Nephron (organoid): Measurements from ENCODE around the gene ANKEF1.
"Not testable (repeated sequence)": the region's sequence is repeated elsewhere in the genome, so short reads cannot be mapped to it uniquely, and the experiment has no call there.

Source experiments
- H3K27ac Mint-ChIP-seq, 3 experiments: 2 replicates each; pipeline ENCODE4 v1.8.0; 2020; ENCODE audit warnings: mixed read lengths in 3 of 3, mild to moderate bottlenecking in 2 of 3, moderate library complexity in 1 of 3
- H3K27me3 Mint-ChIP-seq: 2 replicates; pipeline ENCODE4 v1.8.0; 2021; ENCODE audit warnings: low read depth, mild to moderate bottlenecking, moderate library complexity, mixed read lengths
- H3K36me3 Mint-ChIP-seq: 2 replicates; pipeline ENCODE4 v1.8.0; 2020; ENCODE audit warnings: low read depth, mixed read lengths
- H3K4me1 Mint-ChIP-seq: 2 replicates; pipeline ENCODE4 v1.8.0; 2020; ENCODE audit warnings: mixed read lengths
- H3K4me3 Mint-ChIP-seq, 3 experiments: 2 replicates each; pipeline ENCODE4 v1.8.0; 2020; ENCODE audit warnings: mild to moderate bottlenecking in 3 of 3, mixed read lengths in 3 of 3, moderate library complexity in 2 of 3
- H3K9me3 Mint-ChIP-seq: 2 replicates; pipeline ENCODE4 v1.8.0; 2020; ENCODE audit warnings: mixed read lengths
- TF ChIP-seq, protein P1 (sequence below), 3 experiments: fragments of 200-600 bp; sonication (generic); IDR thresholded peaks; one replicate each; pipeline ENCODE4 v1.5.0; 2021; ENCODE audit warnings: antibody characterized with exemption in 3 of 3; ENCODE audit not compliant: unreplicated experiment in 3 of 3

The ANKEF1 gene

GRCh38 chr20:10020937-10021336 lies 13.8 kb upstream of the ANKEF1 start:
- peaks cover 1% of the 10 kb centered on the region for H3K9me3 Mint-ChIP-seq
- TF ChIP-seq, protein P1, sequence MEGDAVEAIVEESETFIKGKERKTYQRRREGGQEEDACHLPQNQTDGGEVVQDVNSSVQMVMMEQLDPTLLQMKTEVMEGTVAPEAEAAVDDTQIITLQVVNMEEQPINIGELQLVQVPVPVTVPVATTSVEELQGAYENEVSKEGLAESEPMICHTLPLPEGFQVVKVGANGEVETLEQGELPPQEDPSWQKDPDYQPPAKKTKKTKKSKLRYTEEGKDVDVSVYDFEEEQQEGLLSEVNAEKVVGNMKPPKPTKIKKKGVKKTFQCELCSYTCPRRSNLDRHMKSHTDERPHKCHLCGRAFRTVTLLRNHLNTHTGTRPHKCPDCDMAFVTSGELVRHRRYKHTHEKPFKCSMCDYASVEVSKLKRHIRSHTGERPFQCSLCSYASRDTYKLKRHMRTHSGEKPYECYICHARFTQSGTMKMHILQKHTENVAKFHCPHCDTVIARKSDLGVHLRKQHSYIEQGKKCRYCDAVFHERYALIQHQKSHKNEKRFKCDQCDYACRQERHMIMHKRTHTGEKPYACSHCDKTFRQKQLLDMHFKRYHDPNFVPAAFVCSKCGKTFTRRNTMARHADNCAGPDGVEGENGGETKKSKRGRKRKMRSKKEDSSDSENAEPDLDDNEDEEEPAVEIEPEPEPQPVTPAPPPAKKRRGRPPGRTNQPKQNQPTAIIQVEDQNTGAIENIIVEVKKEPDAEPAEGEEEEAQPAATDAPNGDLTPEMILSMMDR (IDR thresholded peaks at IDR 0.05; ENCODE audit: unreplicated experiment in 3 of 3) = no peak
- no peaks in the 10 kb centered on the region for H3K27me3 Mint-ChIP-seq
- no peak overlapping the region for H3K27ac Mint-ChIP-seq
- H3K4me3 Mint-ChIP-seq = no peak overlapping the region
- no peaks in the 10 kb centered on the region for H3K4me1 Mint-ChIP-seq
- no peaks in the 10 kb centered on the region for H3K36me3 Mint-ChIP-seq

GRCh38 chr20:10022625-10023024 lies 12.2 kb upstream of the ANKEF1 start:
- TF ChIP-seq, protein P1 (IDR thresholded peaks at IDR 0.05; ENCODE audit: unreplicated experiment in 3 of 3) = no peak
- H3K9me3 Mint-ChIP-seq = peaks cover 4% of the 10 kb centered on the region
- no peaks in the 10 kb centered on the region for H3K36me3 Mint-ChIP-seq
- H3K27ac Mint-ChIP-seq = no peak overlapping the region
- no peaks in the 10 kb centered on the region for H3K27me3 Mint-ChIP-seq
- H3K4me3 Mint-ChIP-seq = no peak overlapping the region
- no peaks in the 10 kb centered on the region for H3K4me1 Mint-ChIP-seq

DNA sequence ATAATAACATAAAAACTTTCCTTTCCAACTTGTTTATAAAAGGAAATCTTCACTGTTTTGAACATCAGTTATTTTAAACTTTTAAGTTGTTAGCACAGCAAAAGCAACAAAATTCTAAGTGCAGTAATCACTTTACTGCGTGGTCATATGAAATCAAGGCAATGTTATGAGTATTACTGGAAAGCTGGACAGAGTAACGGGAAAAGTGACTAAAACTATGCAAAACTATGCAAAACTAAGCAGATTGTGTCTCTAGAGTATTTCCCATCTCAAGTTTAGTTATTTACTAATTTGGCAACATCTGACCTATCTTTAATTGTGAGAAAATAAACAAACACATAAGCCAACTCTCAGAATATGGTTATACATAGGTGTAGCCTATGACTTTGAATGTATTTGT lies 10.9 kb upstream of the ANKEF1 start:
- Mint-ChIP-seq H3K27me3 (no peaks in the 10 kb centered on the region), H3K9me3 (peaks cover 4% of the 10 kb centered on the region), H3K27ac (no peak overlapping the region), H3K4me1 (no peaks in the 10 kb centered on the region), H3K4me3 (no peak overlapping the region), H3K36me3 (no peaks in the 10 kb centered on the region)
- TF ChIP-seq, protein P1 (IDR thresholded peaks at IDR 0.05; ENCODE audit: unreplicated experiment in 3 of 3) = no peak

- H3K36me3 Mint-ChIP-seq, H3K4me1 Mint-ChIP-seq, H3K27me3 Mint-ChIP-seq, H3K9me3 Mint-ChIP-seq, H3K27ac Mint-ChIP-seq, H3K4me3 Mint-ChIP-seq: not testable (repeated sequence)
Observed at GRCh38 chr20:10031451-10032215, 3.2 kb upstream of the ANKEF1 start.

- not testable (repeated sequence) for H3K9me3 Mint-ChIP-seq, H3K27me3 Mint-ChIP-seq, H3K4me3 Mint-ChIP-seq, H3K4me1 Mint-ChIP-seq, H3K27ac Mint-ChIP-seq, H3K36me3 Mint-ChIP-seq
Observed at GRCh38 chr20:10032269-10032668, 2.5 kb upstream of the ANKEF1 start.

DNA sequence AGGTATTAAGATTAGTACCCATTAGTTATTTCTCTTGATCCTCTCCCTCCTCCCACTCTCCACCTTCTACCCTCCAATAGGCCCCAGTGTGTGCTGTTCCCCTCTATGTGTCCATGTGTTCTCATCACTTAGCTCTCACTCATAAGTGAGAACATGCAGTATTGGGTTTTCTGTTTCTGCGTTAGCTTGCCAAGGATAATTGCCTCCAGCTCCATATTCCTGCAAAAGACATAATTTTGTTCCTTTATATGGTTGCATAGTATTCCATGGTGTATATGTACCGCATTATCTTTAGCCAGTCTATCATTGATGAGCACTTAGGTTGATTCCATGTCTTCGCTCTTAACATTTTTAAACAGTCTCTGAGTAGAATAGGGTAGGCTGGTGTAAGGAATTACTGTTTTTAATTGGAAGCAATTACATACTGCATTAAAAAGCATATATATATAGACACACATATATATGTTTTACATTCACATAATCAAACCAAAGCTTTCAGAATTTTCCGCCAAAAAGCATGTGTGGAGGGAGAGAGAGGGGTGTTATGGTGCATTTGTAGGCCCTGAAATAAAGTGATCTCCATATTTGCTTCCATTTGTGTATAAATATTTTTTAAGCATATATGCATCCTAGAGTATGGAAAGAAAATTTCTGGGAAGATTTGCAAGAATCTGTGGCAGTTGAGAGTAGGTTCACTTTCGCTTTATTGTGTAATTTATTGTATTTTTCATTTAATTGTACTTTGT lies 709 bp upstream of the ANKEF1 start:
- Mint-ChIP-seq H3K9me3 (no peaks in the 10 kb centered on the region), H3K27ac (no peak overlapping the region), H3K36me3 (no peaks in the 10 kb centered on the region), H3K27me3 (peaks cover 5% of the 10 kb centered on the region), H3K4me1 (no peaks in the 10 kb centered on the region), H3K4me3 (peak overlapping the region; percentile 66 to 75 (median 72))
- TF ChIP-seq, protein P1 (IDR thresholded peaks at IDR 0.05; ENCODE audit: unreplicated experiment in 3 of 3) = no peak

DNA sequence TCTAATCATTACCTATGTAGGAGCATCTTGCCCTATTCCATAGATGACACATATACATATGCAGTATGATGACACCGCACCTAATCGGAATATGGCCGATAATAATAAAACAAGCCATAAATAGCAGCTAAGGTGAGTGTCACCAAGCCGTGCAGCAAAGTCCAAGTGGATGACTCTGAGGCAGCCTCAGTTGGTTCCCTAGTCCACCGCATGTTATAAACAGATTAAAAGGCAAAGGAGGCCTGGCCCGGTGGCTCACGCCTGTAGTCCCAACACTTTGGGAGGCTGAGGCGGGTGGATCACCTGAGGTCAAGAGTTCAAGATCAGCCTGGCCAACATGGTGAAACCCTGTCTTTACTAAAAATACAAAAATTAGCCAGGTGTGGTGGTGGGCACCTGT lies 1.5 kb downstream of the ANKEF1 start:
- H3K9me3 Mint-ChIP-seq, H3K36me3 Mint-ChIP-seq, H3K4me1 Mint-ChIP-seq, H3K27me3 Mint-ChIP-seq, H3K27ac Mint-ChIP-seq: not testable (repeated sequence)
- peak overlapping the region in 1 of 3 experiments; percentile 82 for H3K4me3 Mint-ChIP-seq
